T-cell (primary cell): ENCODE data around the gene TCEAL1. TPM values are rescaled to one million over a fixed set of nuclear protein-coding genes. Genes with fewer than 3 reads are reported as not detected.
"Not testable (repeated sequence)": the region's sequence is repeated elsewhere in the genome, so short reads cannot be mapped to it uniquely, and the experiment has no call there.

Source experiments
- ATAC-seq, 4 experiments: fragments of 200-7000 bp in 3 of 4; fragments of 150-1000 bp in 1 of 4; cut with Tn5 transposase; replicated peaks in 1 of 4; 1 replicate in 3 of 4; 2 replicates in 1 of 4; pipeline ENCODE4 v1.10.0; 2021; ENCODE audit warnings: moderate library complexity in 3 of 4, mild to moderate bottlenecking in 2 of 4, moderate number of reproducible peaks in 1 of 4
- CTCF ChIA-PET, 2 donors: fragments of 300-600 bp; sonication (Branson Sonifier 250); formaldehyde crosslinking; loops; one replicate each; lab custom pipeline; 2022; ENCODE audit warnings: antibody characterized with exemption in 2 of 2; lab: Charles Lee
- POLR2A ChIA-PET, 2 donors: fragments of 300-600 bp; sonication (Branson Sonifier 250); formaldehyde crosslinking; loops; one replicate each; lab custom pipeline; 2022; ENCODE audit warnings: antibody characterized with exemption in 2 of 2; lab: Charles Lee
- DNase-seq, 35 experiments: peaks; one replicate each; pipeline versions ENCODE4 v3.0.0 to v3.0.0-alpha.2; 2013 to 2023
- H3K27ac ChIP-seq: one replicate; pipeline ENCODE4 v1.5.1; 2013; ENCODE audit warnings: low read length
- H3K27me3 ChIP-seq, 2 experiments: replicated peaks in 1 of 2; 1 replicate in 1 of 2; 2 replicates in 1 of 2; pipeline versions ENCODE4 v1.6.1 to v1.7.0; 2013; ENCODE audit warnings: low read length in 1 of 2, mixed read lengths in 1 of 2; ENCODE audit not compliant: control insufficient read depth in 2 of 2, insufficient read depth in 2 of 2; ENCODE audit errors: extremely low read depth in 1 of 2
- H3K36me3 ChIP-seq, 2 donors: 1 replicate in 1 of 2; 2 replicates in 1 of 2; pipeline versions ENCODE4 v1.6.1 to v1.7.0; 2013; ENCODE audit warnings: low read length in 1 of 2; ENCODE audit not compliant: control insufficient read depth in 2 of 2, insufficient read depth in 1 of 2; ENCODE audit errors: extremely low read depth in 1 of 2
- H3K4me1 ChIP-seq, 2 experiments: 1 replicate in 1 of 2; 2 replicates in 1 of 2; pipeline versions ENCODE4 v1.6.1 to v1.7.0; 2013; ENCODE audit warnings: low read length in 2 of 2, mixed read lengths in 1 of 2; ENCODE audit not compliant: insufficient read depth in 2 of 2, control insufficient read depth in 1 of 2; ENCODE audit errors: extremely low read depth in 1 of 2
- H3K4me3 ChIP-seq, 2 donors: 1 replicate in 1 of 2; 2 replicates in 1 of 2; pipeline versions ENCODE4 v1.5.1 to v1.7.0; 2013; ENCODE audit warnings: mild to moderate bottlenecking in 2 of 2, low read length in 1 of 2, moderate library complexity in 1 of 2; ENCODE audit not compliant: control insufficient read depth in 1 of 2; ENCODE audit errors: extremely low read depth in 1 of 2
- H3K9me3 ChIP-seq: 2 replicates; pipeline ENCODE4 v1.7.0; 2013
- H3K27ac Mint-ChIP-seq, 2 donors: one replicate each; pipeline ENCODE4 v1.8.0; 2020 to 2021; ENCODE audit warnings: mild to moderate bottlenecking in 2 of 2, mixed read lengths in 2 of 2
- H3K27me3 Mint-ChIP-seq, 2 donors: one replicate each; pipeline ENCODE4 v1.8.0; 2021 to 2022; ENCODE audit warnings: mixed read lengths in 2 of 2
- H3K36me3 Mint-ChIP-seq: one replicate; pipeline ENCODE4 v1.8.0; 2021; ENCODE audit warnings: mixed read lengths
- H3K4me1 Mint-ChIP-seq, 3 donors: one replicate each; pipeline ENCODE4 v1.8.0; 2020 to 2022; ENCODE audit warnings: mixed read lengths in 3 of 3, mild to moderate bottlenecking in 1 of 3
- H3K4me3 Mint-ChIP-seq, 3 donors: one replicate each; pipeline ENCODE4 v1.8.0; 2020 to 2022; ENCODE audit warnings: mild to moderate bottlenecking in 3 of 3, mixed read lengths in 3 of 3, moderate library complexity in 3 of 3
- H3K9me3 Mint-ChIP-seq, 3 donors: one replicate each; pipeline ENCODE4 v1.8.0; 2020 to 2022; ENCODE audit warnings: mixed read lengths in 3 of 3
- WGBS: methylation state at CpG from one replicate; pipeline ENCODE4 v1.1.5; 2013; ENCODE audit warnings: missing lambda C conversion rate; ENCODE audit not compliant: insufficient coverage; 5-methylcytosine and 5-hydroxymethylcytosine counted together
- total RNA-seq, 35 experiments: library from RNA in 6 of 35; stranded (reverse) in 6 of 35; fragments of 120-200 nt in 1 of 35; gene quantifications; one replicate each; pipeline versions ENCODE4 v1.2.1 to v1.2.4 and lab custom pipeline; 2013 to 2026

The TCEAL1 gene
- total RNA-seq, 5 donors from 2014 or later (not counting 1 experiment from before 2014, with no cell fraction given): 5.0 to 10.0 (median 7.7) TPM

DNA sequence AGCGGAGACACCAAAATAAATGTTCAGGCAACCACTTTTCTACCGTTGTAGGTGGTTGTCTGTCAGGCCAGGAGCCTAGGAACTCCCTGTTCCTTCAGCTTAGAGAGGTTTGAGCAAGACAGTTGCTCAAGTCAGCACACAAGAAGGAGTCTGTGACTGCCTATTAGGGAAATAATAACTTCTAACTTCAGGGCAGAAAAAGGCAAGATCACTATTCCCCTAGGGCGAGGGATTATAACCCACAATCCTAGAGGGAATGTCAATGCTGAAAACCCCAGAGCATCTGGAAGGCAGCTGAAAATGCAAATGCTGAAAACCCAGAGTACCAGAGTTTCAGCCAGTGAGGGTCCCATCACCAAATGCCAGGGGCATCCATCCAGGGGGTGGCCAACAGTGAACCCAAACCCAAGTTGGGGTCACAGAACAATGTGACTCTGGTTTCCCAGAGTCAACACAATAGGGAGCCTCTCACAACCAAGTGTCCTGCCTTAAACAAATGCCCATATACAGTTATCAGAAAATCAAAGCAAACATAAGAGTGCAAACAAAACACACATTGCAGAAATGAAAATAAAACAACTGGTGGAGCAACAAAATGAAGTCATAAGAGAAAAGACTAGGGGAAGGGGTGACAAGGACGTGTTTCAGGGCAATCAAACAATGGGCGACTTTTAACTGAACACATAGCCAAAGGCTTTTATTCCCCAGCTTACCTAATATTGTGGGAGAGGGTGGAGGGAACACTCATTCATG, 30.1 kb downstream of the TCEAL1 start:
- H3K9me3 ChIP-seq: no peaks in the 10 kb centered on the region
- no peak overlapping the region for H3K4me3 Mint-ChIP-seq
- ATAC-seq (no peak), DNase-seq (no peak)
- peaks cover 11 to 41% of the 10 kb centered on the region in 2 donors for H3K27me3 Mint-ChIP-seq
- no peaks in the 10 kb centered on the region for H3K36me3 Mint-ChIP-seq
- no peak overlapping the region for H3K27ac Mint-ChIP-seq
- CTCF ChIA-PET: no interaction called here
- peaks cover 0 to 4% (median 0%) of the 10 kb centered on the region in 3 donors for H3K9me3 Mint-ChIP-seq
- no peaks in the 10 kb centered on the region for H3K36me3 ChIP-seq
- peaks cover 0 to 2% of the 10 kb centered on the region in 2 experiments for H3K4me1 ChIP-seq
- H3K27ac ChIP-seq: no peak overlapping the region
- POLR2A ChIA-PET: no interaction called here
- peaks cover 4 to 7% (median 5%) of the 10 kb centered on the region in 3 donors for H3K4me1 Mint-ChIP-seq
- peaks cover 0 to 1% of the 10 kb centered on the region in 2 experiments for H3K27me3 ChIP-seq
- 100% methylated on average over 1 of the region's 5 CpGs for WGBS
- no peak overlapping the region for H3K4me3 ChIP-seq

DNA sequence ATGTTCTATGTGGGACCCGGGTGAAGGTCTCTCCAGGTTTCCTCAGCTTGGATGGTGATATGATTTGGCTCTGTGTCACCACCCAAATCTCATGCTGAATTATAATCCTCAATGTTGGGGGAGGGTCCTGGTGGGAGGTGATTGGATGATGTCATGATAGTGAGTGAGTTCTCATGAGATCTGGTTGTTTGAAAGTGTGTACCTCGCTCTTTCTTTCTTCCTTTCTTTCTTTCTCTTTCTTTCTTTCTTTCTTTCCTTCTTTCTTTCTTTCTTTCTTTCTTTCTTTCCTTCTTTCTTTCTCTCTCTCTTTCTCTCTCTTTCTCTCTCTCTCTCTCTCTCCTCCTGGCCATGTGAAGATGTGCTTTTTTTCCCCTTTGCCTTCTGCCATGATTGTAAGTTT, 30.7 kb downstream of the TCEAL1 start:
- Mint-ChIP-seq H3K4me1 (peaks cover 5 to 13% (median 7%) of the 10 kb centered on the region in 3 donors), H3K27me3 (peaks cover 15 to 47% of the 10 kb centered on the region in 2 donors)
- H3K4me1 ChIP-seq, H3K9me3 ChIP-seq, H3K4me3 Mint-ChIP-seq, H3K36me3 ChIP-seq, CTCF ChIA-PET, H3K4me3 ChIP-seq, H3K27me3 ChIP-seq, H3K27ac ChIP-seq, H3K27ac Mint-ChIP-seq, H3K36me3 Mint-ChIP-seq, DNase-seq, POLR2A ChIA-PET, ATAC-seq, H3K9me3 Mint-ChIP-seq: not testable (repeated sequence)
- WGBS: no CpG with 5 or more reads among the region's 2 CpGs

DNA sequence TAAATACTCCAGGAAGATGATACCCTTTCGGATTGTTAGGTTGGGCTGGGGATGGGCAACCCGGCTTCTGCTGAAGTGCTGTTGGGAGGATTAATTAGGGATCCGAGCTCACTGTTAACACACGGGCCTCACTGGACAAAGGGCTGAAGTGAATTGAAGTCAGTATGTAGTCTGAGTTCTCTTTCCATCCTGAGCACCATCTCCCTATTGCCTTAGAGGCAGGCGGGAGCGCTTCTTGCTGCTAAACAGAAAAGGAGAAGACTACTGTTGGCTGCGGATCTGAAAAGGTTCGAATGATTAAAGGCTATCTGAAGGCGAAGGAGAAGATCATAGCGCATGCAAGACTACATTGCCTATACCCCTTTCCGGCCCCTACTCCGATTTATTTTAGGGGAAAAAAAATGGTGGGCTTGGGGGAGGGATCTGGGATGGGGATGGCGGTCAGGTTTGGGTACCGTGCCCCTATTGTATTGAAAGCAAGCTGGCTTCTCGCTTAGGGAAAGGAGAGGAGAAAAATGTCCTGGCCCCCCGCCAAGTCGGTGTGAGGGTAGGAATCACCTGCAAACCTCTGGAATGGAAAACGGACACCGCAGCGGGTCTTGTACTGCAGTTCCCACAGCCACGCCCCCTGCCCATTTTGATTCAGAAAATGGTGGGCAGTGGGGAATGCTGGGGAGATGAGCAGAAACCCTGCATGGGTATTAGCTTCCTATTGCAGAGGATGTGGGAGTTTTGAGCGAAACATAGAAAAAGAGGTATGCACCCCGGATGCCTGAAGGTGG, 35.4 kb downstream of the TCEAL1 start:
- no peaks in the 10 kb centered on the region for H3K36me3 ChIP-seq
- WGBS: 48% methylated on average over 5 of the region's 23 CpGs
- no peak for DNase-seq

DNA sequence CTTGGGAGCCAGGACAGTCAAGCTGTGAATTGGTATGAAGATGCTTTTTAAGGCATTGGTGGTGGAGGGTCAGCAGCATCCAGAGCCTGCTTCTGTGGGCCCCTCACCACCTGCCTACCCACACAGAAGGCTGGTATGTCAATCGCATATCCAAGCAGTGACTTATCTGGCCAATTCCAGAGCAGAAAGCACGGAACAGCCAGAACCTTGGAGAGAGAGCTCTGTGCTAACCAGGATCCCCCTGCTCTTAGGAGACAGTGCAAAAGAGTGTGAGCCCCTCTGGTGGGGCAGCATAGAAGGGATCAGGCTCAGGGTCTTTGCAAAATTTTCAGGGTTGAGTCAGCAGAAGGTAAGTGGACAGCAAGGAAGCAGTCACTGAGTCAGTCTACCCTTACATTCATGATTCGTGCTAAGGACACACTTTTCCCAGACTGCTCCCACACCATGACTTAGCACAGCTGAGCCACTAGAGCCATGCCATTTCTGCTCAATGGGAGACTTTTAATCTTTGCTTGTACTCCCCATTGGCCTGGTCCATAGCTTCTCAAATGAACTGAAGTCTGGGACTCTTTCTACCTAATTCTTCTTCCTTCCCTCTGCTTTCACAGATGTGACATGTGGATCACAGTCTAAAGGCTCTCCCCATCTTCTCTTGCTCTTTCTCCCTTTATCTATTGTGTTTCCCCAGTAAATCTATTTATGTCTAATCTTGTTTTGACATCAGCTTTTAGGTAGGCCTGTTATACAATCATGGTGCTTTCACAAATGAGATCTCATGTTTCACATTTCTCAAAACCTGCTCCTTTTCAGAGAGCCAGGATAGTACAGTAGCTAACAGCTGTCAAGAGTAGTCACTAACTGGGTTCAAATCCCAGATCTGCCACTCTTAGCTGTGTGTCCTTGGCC, 37.7 kb downstream of the TCEAL1 start:
- Histone ChIP-seq H3K9me3 (no peaks in the 10 kb centered on the region), H3K4me3 (no peak overlapping the region), H3K36me3 (no peaks in the 10 kb centered on the region), H3K27ac (no peak overlapping the region), H3K4me1 (no peaks in the 10 kb centered on the region), H3K27me3 (peaks cover 0 to 7% of the 10 kb centered on the region in 2 experiments)
- peaks cover 12 to 23% of the 10 kb centered on the region in 2 donors for H3K27me3 Mint-ChIP-seq
- H3K4me1 Mint-ChIP-seq: peaks cover 0 to 8% (median 3%) of the 10 kb centered on the region in 3 donors
- no CpG with 5 or more reads among the region's 3 CpGs for WGBS
- CTCF ChIA-PET: interaction anchor here in 1 of 2 donors (0.6 kb wide), 1 partner anchor 22 kb away, joined by 5 read pairs; no protein-coding TSS in a partner anchor
- POLR2A ChIA-PET: interaction anchor here (0.6 kb wide), 2 partner anchors 10 to 39 kb away, joined by 3 read pairs; no protein-coding TSS in a partner anchor
- no peak overlapping the region for H3K4me3 Mint-ChIP-seq
- no peak overlapping the region for H3K27ac Mint-ChIP-seq
- ATAC-seq: no peak
- H3K36me3 Mint-ChIP-seq: no peaks in the 10 kb centered on the region
- H3K9me3 Mint-ChIP-seq: no peaks in the 10 kb centered on the region
- no peak for DNase-seq

More for the DNA sequence above, 35.4 kb downstream of the TCEAL1 start:
- POLR2A ChIA-PET: no interaction called here
- ATAC-seq: no peak
- Histone ChIP-seq H3K9me3 (no peaks in the 10 kb centered on the region), H3K27me3 (peaks cover 0 to 7% of the 10 kb centered on the region in 2 experiments), H3K4me3 (no peak overlapping the region), H3K4me1 (no peaks in the 10 kb centered on the region), H3K27ac (no peak overlapping the region)
- Mint-ChIP-seq H3K4me1 (peaks cover 0 to 8% (median 3%) of the 10 kb centered on the region in 3 donors), H3K4me3 (no peak overlapping the region), H3K27me3 (peaks cover 18 to 31% of the 10 kb centered on the region in 2 donors), H3K27ac (no peak overlapping the region), H3K9me3 (no peaks in the 10 kb centered on the region), H3K36me3 (no peaks in the 10 kb centered on the region)
- CTCF ChIA-PET: no interaction called here

DNA sequence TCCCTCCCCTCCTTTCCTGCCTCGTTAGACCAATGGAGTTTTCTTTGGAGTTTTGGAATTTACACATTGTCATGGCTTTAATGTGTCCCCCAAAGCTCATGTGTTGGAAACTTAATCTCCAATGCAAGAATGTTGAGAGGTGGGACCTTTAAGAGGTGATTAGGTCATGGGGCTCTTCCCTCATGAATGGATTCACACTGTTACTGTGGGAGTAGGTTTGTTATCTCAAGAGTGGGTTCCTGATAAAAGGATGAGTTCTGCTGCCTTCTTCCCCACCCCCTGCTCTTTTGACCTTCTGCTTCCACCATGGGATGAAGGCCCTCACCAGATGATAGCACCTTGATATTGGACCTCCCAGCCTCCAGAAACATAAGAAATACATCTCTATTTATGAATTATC, 41.0 kb downstream of the TCEAL1 start:
- no peak overlapping the region for H3K27ac ChIP-seq
- POLR2A ChIA-PET: no interaction called here
- CTCF ChIA-PET: no interaction called here
- no peaks in the 10 kb centered on the region for H3K4me1 ChIP-seq
- no peak overlapping the region for H3K4me3 ChIP-seq
- ATAC-seq: no peak
- WGBS: no CpG with 5 or more reads among the region's 1 CpG
- H3K4me3 Mint-ChIP-seq: no peak overlapping the region
- no peak overlapping the region for H3K27ac Mint-ChIP-seq
- H3K27me3 Mint-ChIP-seq: peaks cover 2 to 8% of the 10 kb centered on the region in 2 donors
- no peaks in the 10 kb centered on the region for H3K9me3 ChIP-seq
- no peak for DNase-seq
- no peaks in the 10 kb centered on the region for H3K27me3 ChIP-seq
- no peaks in the 10 kb centered on the region for H3K4me1 Mint-ChIP-seq
- H3K36me3 Mint-ChIP-seq: no peaks in the 10 kb centered on the region
- no peaks in the 10 kb centered on the region for H3K9me3 Mint-ChIP-seq
- H3K36me3 ChIP-seq: peaks cover 0 to 4% of the 10 kb centered on the region in 2 donors
